ENCODE results near the gene LHX2. TPM values are rescaled to one million over a fixed set of nuclear protein-coding genes. Genes with fewer than 3 reads are reported as not detected.
A peak's percentile ranks its signal among the peaks of the same experiment; 100 is the strongest.

Gene LHX2
- total RNA-seq (not detected in 2 replicates), polyA plus RNA-seq (0.19 TPM in 1 of 2 replicates, not detected in the other)

DNA sequence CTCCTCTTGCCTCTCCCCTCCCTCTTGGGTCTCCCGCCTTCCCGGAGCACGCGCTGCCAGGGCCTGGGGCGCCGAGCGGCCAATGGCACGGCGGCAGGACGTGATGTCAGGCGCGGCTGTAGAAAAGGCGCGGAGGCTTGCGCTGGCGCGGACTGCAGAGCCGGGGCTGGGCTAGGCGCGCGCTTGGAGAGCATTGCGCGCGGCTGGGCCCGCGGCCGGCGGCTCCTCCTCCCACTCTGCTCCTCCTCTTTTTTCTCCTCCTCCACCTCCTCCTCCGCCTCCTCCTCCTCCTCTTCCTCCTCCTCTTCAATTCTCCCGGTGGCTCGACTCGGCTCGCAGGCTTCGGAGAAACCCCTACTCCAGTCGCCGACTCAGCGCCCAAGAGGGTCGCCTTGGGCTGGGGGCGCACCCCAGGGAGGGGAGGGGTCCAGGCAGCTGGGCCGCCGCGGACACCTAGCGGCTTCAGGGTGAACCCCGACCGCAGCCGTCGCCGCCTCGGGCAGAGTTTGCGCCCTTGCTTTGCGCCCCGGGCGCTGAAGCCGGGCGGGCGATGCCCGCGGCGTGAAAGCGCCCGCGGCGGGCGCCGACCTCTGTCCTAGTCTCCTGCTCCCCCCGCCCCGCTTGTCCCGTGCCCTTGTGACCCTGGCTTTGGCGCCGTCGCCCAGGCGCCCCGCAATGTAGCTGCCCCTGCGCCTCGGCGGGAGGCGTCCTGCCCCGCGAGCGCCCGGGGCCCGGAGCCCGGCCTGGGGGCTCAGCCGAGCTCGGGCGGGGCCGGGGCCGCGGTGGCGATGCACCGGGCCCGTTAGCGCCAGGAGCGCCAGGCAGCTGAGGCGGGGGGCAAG lies at the start of gene LHX2:
TSS of gene LHX2 (plus strand) at position 309 of the 842 bp plus-strand sequence. CDS start 581 bp downstream, outside the sequence.
- no peak within 1 kb of the TSS for H2AFZ ChIP-seq
- WGBS (ENCODE audit: low lambda C conversion rate, missing lambda C conversion rate): 3% methylated on average over 53 of the region's 95 CpGs
- H3K4me2 ChIP-seq: peak within 1 kb of the TSS; percentile 87
- no peaks in the 10 kb centered on the region for H3K36me3 ChIP-seq (replicated peaks; ENCODE audit: insufficient read depth, low read depth)
- TF ChIP-seq EZH2 (IDR thresholded peaks at IDR 0.05; ENCODE audit: borderline replicate concordance): no peak
- TF ChIP-seq EZH2phosphoT487 (IDR thresholded peaks at IDR 0.05; ENCODE audit: low read depth, severe bottlenecking, unreplicated experiment): peak; percentile 72
- H4K20me1 ChIP-seq (ENCODE audit: insufficient read depth, poor library complexity, severe bottlenecking): peaks cover 4% of the 10 kb centered on the region
- H3K27ac ChIP-seq: no peak within 1 kb of the TSS
- peak; percentile 81 for DNase-seq (ENCODE audit: low spot score)
- H3K4me1 ChIP-seq (ENCODE audit: insufficient read depth): peaks cover 30% of the 10 kb centered on the region
- H3K4me3 ChIP-seq: no peak within 1 kb of the TSS
- no peaks in the 10 kb centered on the region for H3K79me2 ChIP-seq
- H3K9me2 ChIP-seq (replicated peaks; ENCODE audit: insufficient read depth): no peaks in the 10 kb centered on the region
- peaks cover 96% of the 10 kb centered on the region for H3K27me3 ChIP-seq
- no peaks in the 10 kb centered on the region for H3K9me3 ChIP-seq (ENCODE audit: low read depth)

GRCh38 chr9:123964761-123965160 lies 46.8 kb upstream of the LHX2 start:
- H3K27ac ChIP-seq: no peak overlapping the region
- no peak overlapping the region for H3K4me3 ChIP-seq
- H3K27me3 ChIP-seq: peaks cover 7% of the 10 kb centered on the region
- no peaks in the 10 kb centered on the region for H3K4me1 ChIP-seq (ENCODE audit: insufficient read depth)
- H3K9me3 ChIP-seq (ENCODE audit: low read depth): no peaks in the 10 kb centered on the region
- no peak overlapping the region for H2AFZ ChIP-seq
- H3K79me2 ChIP-seq: no peaks in the 10 kb centered on the region
- H4K20me1 ChIP-seq (ENCODE audit: insufficient read depth, poor library complexity, severe bottlenecking): no peaks in the 10 kb centered on the region
- no peak overlapping the region for H3K4me2 ChIP-seq
- no peaks in the 10 kb centered on the region for H3K9me2 ChIP-seq (replicated peaks; ENCODE audit: insufficient read depth)
- H3K36me3 ChIP-seq (replicated peaks; ENCODE audit: insufficient read depth, low read depth): no peaks in the 10 kb centered on the region
- DNase-seq (ENCODE audit: low spot score): no peak
- WGBS (ENCODE audit: low lambda C conversion rate, missing lambda C conversion rate): 87% methylated on average over 12 of the region's 12 CpGs
- TF ChIP-seq EZH2phosphoT487 (IDR thresholded peaks at IDR 0.05; ENCODE audit: low read depth, severe bottlenecking, unreplicated experiment): no peak
- no peak for TF ChIP-seq CTCF (IDR thresholded peaks at IDR 0.05; ENCODE audit: poor library complexity)
- TF ChIP-seq EZH2 (IDR thresholded peaks at IDR 0.05; ENCODE audit: borderline replicate concordance): no peak

GRCh38 chr9:123965801-123966686 lies 45.5 kb upstream of the LHX2 start:
- Histone ChIP-seq H3K36me3 (replicated peaks; ENCODE audit: insufficient read depth, low read depth) (no peaks in the 10 kb centered on the region), H3K4me1 (ENCODE audit: insufficient read depth) (no peaks in the 10 kb centered on the region), H4K20me1 (ENCODE audit: insufficient read depth, poor library complexity, severe bottlenecking) (no peaks in the 10 kb centered on the region), H3K4me2 (no peak overlapping the region), H3K9me3 (ENCODE audit: low read depth) (no peaks in the 10 kb centered on the region), H3K27me3 (peaks cover 13% of the 10 kb centered on the region), H2AFZ (no peak overlapping the region), H3K9me2 (replicated peaks; ENCODE audit: insufficient read depth) (no peaks in the 10 kb centered on the region), H3K79me2 (no peaks in the 10 kb centered on the region), H3K4me3 (no peak overlapping the region), H3K27ac (no peak overlapping the region)
- no peak for DNase-seq (ENCODE audit: low spot score)
- no peak for TF ChIP-seq CTCF (IDR thresholded peaks at IDR 0.05; ENCODE audit: poor library complexity)
- TF ChIP-seq EZH2phosphoT487 (IDR thresholded peaks at IDR 0.05; ENCODE audit: low read depth, severe bottlenecking, unreplicated experiment): no peak
- TF ChIP-seq EZH2 (IDR thresholded peaks at IDR 0.05; ENCODE audit: borderline replicate concordance): no peak
- WGBS (ENCODE audit: low lambda C conversion rate, missing lambda C conversion rate): 82% methylated on average over 8 of the region's 8 CpGs
